ENCODE data around the gene ZNF189.

The ZNF189 gene

GRCh38 chr9:101366038-101366756 is 32.5 kb upstream of the ZNF189 start:
- no peak for TF ChIP-seq CTCF (IDR thresholded peaks at IDR 0.05; ENCODE audit: borderline replicate concordance, control extremely low read depth, extremely low read depth, insufficient read depth, missing control alignments)
- in situ Hi-C loops (cut with MboI; ENCODE audit: low sequenced_read_pairs, unreplicated experiment) = no loop called here
- DNase-seq (ENCODE audit: low spot score) = no peak

- in situ Hi-C loops (cut with MboI; ENCODE audit: low sequenced_read_pairs, unreplicated experiment) = no loop called here
- TF ChIP-seq CTCF (IDR thresholded peaks at IDR 0.05; ENCODE audit: borderline replicate concordance, control extremely low read depth, extremely low read depth, insufficient read depth, missing control alignments) = no peak
These were observed 31.3 kb upstream of the ZNF189 start for GRCh38 chr9:101367323-101367722.

GRCh38 chr9:101369286-101369685 is 29.4 kb upstream of the ZNF189 start:
- TF ChIP-seq CTCF (IDR thresholded peaks at IDR 0.05; ENCODE audit: borderline replicate concordance, control extremely low read depth, extremely low read depth, insufficient read depth, missing control alignments) = no peak
- no peak for DNase-seq (ENCODE audit: low spot score)
- in situ Hi-C loops (cut with MboI; ENCODE audit: low sequenced_read_pairs, unreplicated experiment) = no loop called here

More at GRCh38 chr9:101367323-101367722, 31.3 kb upstream of the ZNF189 start:
- no peak for DNase-seq (ENCODE audit: low spot score)

- no peak for TF ChIP-seq CTCF (IDR thresholded peaks at IDR 0.05; ENCODE audit: borderline replicate concordance, control extremely low read depth, extremely low read depth, insufficient read depth, missing control alignments)
- in situ Hi-C loops (cut with MboI; ENCODE audit: low sequenced_read_pairs, unreplicated experiment) = no loop called here
- DNase-seq (ENCODE audit: low spot score) = no peak
These were observed 28.6 kb upstream of the ZNF189 start for GRCh38 chr9:101369884-101370531.

- no peak for TF ChIP-seq CTCF (IDR thresholded peaks at IDR 0.05; ENCODE audit: borderline replicate concordance, control extremely low read depth, extremely low read depth, insufficient read depth, missing control alignments)
- no peak for DNase-seq (ENCODE audit: low spot score)
- in situ Hi-C loops (cut with MboI; ENCODE audit: low sequenced_read_pairs, unreplicated experiment) = no loop called here
These were observed 26.8 kb upstream of the ZNF189 start for GRCh38 chr9:101371813-101372212.

- in situ Hi-C loops (cut with MboI; ENCODE audit: low sequenced_read_pairs, unreplicated experiment) = no loop called here
These were observed 26.1 kb upstream of the ZNF189 start for GRCh38 chr9:101372327-101373118.

More at GRCh38 chr9:101372327-101373118, 26.1 kb upstream of the ZNF189 start:
- no peak for TF ChIP-seq CTCF (IDR thresholded peaks at IDR 0.05; ENCODE audit: borderline replicate concordance, control extremely low read depth, extremely low read depth, insufficient read depth, missing control alignments)
- no peak for DNase-seq (ENCODE audit: low spot score)
